ENCODE data around the gene KNDC1. TPM values are rescaled to one million over a fixed set of nuclear protein-coding genes. Genes with fewer than 3 reads are reported as not detected.

The KNDC1 gene
- total RNA-seq, 1 donor from 2014 or later = 0.55 TPM

- Mint-ChIP-seq H3K27me3 (ENCODE audit: low read depth) (peaks cover 42% of the 10 kb centered on the region), H3K4me1 (ENCODE audit: low read depth) (no peaks in the 10 kb centered on the region), H3K27ac (ENCODE audit: unreplicated experiment) (no peak overlapping the region), H3K4me3 (ENCODE audit: unreplicated experiment) (no peak overlapping the region), H3K9me3 (ENCODE audit: low read depth) (peaks cover 19% of the 10 kb centered on the region), H3K36me3 (ENCODE audit: low read depth) (peaks cover 6% of the 10 kb centered on the region)
- DNase-seq (ENCODE audit: low spot score) = peak; percentile 59
- TF ChIP-seq, protein P1, sequence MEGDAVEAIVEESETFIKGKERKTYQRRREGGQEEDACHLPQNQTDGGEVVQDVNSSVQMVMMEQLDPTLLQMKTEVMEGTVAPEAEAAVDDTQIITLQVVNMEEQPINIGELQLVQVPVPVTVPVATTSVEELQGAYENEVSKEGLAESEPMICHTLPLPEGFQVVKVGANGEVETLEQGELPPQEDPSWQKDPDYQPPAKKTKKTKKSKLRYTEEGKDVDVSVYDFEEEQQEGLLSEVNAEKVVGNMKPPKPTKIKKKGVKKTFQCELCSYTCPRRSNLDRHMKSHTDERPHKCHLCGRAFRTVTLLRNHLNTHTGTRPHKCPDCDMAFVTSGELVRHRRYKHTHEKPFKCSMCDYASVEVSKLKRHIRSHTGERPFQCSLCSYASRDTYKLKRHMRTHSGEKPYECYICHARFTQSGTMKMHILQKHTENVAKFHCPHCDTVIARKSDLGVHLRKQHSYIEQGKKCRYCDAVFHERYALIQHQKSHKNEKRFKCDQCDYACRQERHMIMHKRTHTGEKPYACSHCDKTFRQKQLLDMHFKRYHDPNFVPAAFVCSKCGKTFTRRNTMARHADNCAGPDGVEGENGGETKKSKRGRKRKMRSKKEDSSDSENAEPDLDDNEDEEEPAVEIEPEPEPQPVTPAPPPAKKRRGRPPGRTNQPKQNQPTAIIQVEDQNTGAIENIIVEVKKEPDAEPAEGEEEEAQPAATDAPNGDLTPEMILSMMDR (IDR thresholded peaks at IDR 0.05) = no peak
These were observed 31.6 kb downstream of the KNDC1 start for GRCh38 chr10:133191651-133192050.

DNA sequence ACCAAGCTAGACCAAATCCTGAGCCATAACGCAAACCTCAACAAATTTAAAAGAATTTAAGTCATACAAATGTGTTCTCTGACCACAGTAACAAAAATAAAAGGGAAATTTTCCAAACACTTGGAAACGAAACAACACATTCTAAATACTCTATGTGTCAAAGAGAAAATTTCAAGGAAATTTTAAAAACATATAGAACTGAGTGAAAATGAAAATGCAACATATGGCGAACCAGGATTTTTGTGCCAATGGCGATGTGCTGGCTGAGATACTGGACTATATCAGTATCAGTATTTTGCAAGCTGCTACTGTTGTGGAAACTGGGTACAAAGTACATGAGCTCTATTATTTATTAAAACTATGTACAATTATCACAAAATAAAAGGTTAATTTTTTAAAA lies 34.1 kb downstream of the KNDC1 start:
- DNase-seq (ENCODE audit: low spot score) = no peak
- Mint-ChIP-seq H3K9me3 (ENCODE audit: low read depth) (peaks cover 19% of the 10 kb centered on the region), H3K36me3 (ENCODE audit: low read depth) (peaks cover 6% of the 10 kb centered on the region), H3K4me1 (ENCODE audit: low read depth) (no peaks in the 10 kb centered on the region), H3K27ac (ENCODE audit: unreplicated experiment) (no peak overlapping the region), H3K4me3 (ENCODE audit: unreplicated experiment) (no peak overlapping the region), H3K27me3 (ENCODE audit: low read depth) (peaks cover 36% of the 10 kb centered on the region)
- TF ChIP-seq, protein P1 (IDR thresholded peaks at IDR 0.05) = no peak

- Mint-ChIP-seq H3K36me3 (ENCODE audit: low read depth) (peaks cover 6% of the 10 kb centered on the region), H3K4me3 (ENCODE audit: unreplicated experiment) (no peak overlapping the region), H3K9me3 (ENCODE audit: low read depth) (peaks cover 19% of the 10 kb centered on the region), H3K4me1 (ENCODE audit: low read depth) (no peaks in the 10 kb centered on the region), H3K27me3 (ENCODE audit: low read depth) (peaks cover 33% of the 10 kb centered on the region), H3K27ac (ENCODE audit: unreplicated experiment) (no peak overlapping the region)
- peak; percentile 84 for DNase-seq (ENCODE audit: low spot score)
- TF ChIP-seq, protein P1 (IDR thresholded peaks at IDR 0.05) = no peak
These were observed 35.1 kb downstream of the KNDC1 start for GRCh38 chr10:133195096-133195495.

DNA sequence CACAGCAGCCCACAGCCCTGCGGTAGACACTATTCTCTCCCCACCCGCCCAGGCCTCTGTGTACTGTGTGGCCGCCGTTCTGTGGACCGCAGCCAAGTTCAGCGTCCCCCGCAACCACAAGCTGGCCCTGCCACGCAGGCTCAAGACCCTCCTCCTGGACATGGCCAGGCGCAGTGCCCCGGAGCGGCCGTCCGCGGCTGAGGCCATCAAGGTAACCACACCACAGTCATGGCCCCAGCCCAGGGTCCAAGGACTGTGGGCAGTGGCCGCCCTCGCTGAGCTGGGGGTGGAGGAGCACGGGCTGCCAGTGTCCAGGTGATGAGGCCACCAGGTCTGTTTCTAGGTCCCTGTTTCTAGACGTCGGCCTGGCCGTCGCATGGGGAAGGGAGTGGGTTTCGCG lies 35.6 kb downstream of the KNDC1 start:
- H3K4me1 Mint-ChIP-seq (ENCODE audit: low read depth) = no peaks in the 10 kb centered on the region
- peaks cover 6% of the 10 kb centered on the region for H3K36me3 Mint-ChIP-seq (ENCODE audit: low read depth)
- peak; percentile 89 for DNase-seq (ENCODE audit: low spot score)
- H3K27ac Mint-ChIP-seq (ENCODE audit: unreplicated experiment) = no peak overlapping the region
- peaks cover 19% of the 10 kb centered on the region for H3K9me3 Mint-ChIP-seq (ENCODE audit: low read depth)
- TF ChIP-seq, protein P1 (IDR thresholded peaks at IDR 0.05) = no peak
- H3K27me3 Mint-ChIP-seq (ENCODE audit: low read depth) = peaks cover 31% of the 10 kb centered on the region
- H3K4me3 Mint-ChIP-seq (ENCODE audit: unreplicated experiment) = no peak overlapping the region

DNA sequence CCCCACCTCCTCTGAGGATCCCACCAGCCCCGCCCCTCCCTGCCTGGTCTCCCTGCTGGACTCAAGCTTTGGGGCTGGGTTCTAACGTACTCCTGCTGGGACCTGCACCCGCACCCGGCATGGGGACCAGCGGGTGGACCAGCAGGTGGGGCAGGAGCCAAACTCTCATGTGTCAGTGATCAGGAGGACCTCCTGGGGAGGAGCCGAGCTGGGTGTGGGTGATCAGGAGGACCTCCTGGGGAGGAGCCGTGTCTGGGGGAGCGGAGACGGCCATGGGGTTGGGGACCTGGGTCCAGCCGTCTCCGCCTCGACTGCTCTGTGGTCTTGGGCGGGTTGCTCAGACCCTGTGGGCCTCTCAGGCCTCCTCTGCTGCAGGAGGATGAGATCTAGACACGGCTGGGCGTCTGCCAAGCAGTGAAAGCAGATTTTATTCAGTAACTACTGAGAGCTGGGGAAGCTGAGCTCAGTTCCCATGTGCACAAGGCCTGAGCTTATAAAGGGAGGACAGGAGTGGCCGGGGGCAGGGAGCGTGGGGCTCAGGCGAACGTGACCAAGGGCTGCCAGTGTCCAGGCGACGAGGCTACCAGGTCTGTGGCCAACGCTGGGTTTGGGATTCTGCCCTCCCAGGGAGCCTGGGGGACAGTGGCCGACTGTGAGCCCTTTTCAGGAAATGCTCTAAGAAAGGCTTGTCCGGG lies 36.3 kb downstream of the KNDC1 start:
- H3K36me3 Mint-ChIP-seq (ENCODE audit: low read depth) = peaks cover 6% of the 10 kb centered on the region

More for the DNA sequence above, 36.3 kb downstream of the KNDC1 start:
- H3K4me3 Mint-ChIP-seq (ENCODE audit: unreplicated experiment) = no peak overlapping the region
- peak; percentile 88 for DNase-seq (ENCODE audit: low spot score)
- H3K4me1 Mint-ChIP-seq (ENCODE audit: low read depth) = no peaks in the 10 kb centered on the region
- no peak overlapping the region for H3K27ac Mint-ChIP-seq (ENCODE audit: unreplicated experiment)
- TF ChIP-seq, protein P1 (IDR thresholded peaks at IDR 0.05) = no peak
- H3K27me3 Mint-ChIP-seq (ENCODE audit: low read depth) = peaks cover 31% of the 10 kb centered on the region
- peaks cover 19% of the 10 kb centered on the region for H3K9me3 Mint-ChIP-seq (ENCODE audit: low read depth)

Data from chondrocyte (in vitro differentiated cells).